ENCODE data around the gene ZNF211.

DNA sequence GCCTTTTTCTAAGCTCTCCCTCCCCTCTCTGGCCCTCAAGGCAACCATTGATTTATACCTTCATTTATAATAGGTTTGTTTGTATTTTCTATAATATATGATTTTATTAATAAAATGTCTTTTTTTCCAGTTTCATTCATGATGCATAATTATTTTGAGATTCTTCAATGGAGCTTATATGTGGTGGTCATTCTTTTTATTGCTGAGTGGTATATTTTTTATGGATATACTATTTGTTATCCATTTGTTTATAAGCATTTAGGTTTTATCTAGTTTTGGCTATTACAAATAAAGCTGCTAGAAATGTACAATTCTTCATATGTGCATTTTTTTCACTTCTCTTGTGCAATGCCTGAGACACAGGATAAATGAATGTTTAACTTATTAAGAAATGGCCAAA, 10.8 kb downstream of the ZNF211 start:
- TF ChIP-seq SIN3A (IDR thresholded peaks at IDR 0.05; ENCODE audit: borderline replicate concordance, insufficient read depth, low read length) (no peak), TAF1 (IDR thresholded peaks at IDR 0.05; ENCODE audit: borderline replicate concordance, insufficient read depth, low read length) (no peak), REST (IDR thresholded peaks at IDR 0.05; ENCODE audit: insufficient read depth in 1 of 2, low read depth in 2 of 2, low read length in 2 of 2) (no peak), POLR2AphosphoS5 (IDR thresholded peaks at IDR 0.05; ENCODE audit: low read depth, low read length) (no peak)
